CD4-positive, CD25-positive, alpha-beta regulatory T cell (primary cell): ENCODE data around the gene IQGAP1. TPM values are rescaled to one million over a fixed set of nuclear protein-coding genes. Genes with fewer than 3 reads are reported as not detected.

Source experiments
- ATAC-seq, 2 donors: fragments of 150-1000 bp; cut with Tn5 transposase; one replicate each; pipeline ENCODE4 v1.10.0; 2021; ENCODE audit warnings: low read depth in 2 of 2, moderate number of reproducible peaks in 2 of 2, moderate library complexity in 1 of 2
- DNase-seq, 3 donors: peaks; one replicate each; pipeline versions ENCODE4 v3.0.0 to v3.0.0-alpha.2; 2012 to 2022; ENCODE audit warnings: mixed read lengths in 1 of 3
- H3K27ac ChIP-seq: one replicate; pipeline ENCODE4 v1.7.0; 2013; ENCODE audit warnings: mild to moderate bottlenecking, low read length; ENCODE audit not compliant: insufficient read depth, poor library complexity, severe bottlenecking
- H3K27me3 ChIP-seq: one replicate; pipeline ENCODE4 v1.7.0; 2013; ENCODE audit warnings: low read length; ENCODE audit not compliant: control insufficient read depth, insufficient read depth
- H3K36me3 ChIP-seq: one replicate; pipeline ENCODE4 v1.7.0; 2013; ENCODE audit warnings: mild to moderate bottlenecking, low read length, moderate library complexity; ENCODE audit not compliant: control insufficient read depth, insufficient read depth
- H3K4me1 ChIP-seq: 2 replicates; pipeline ENCODE4 v1.7.0; 2013; ENCODE audit warnings: mild to moderate bottlenecking, low read length; ENCODE audit not compliant: insufficient read depth, control insufficient read depth, poor library complexity, severe bottlenecking
- H3K4me3 ChIP-seq: one replicate; pipeline ENCODE4 v1.7.0; 2013; ENCODE audit warnings: low read depth, mild to moderate bottlenecking, low read length, moderate library complexity
- H3K9me3 ChIP-seq, 2 experiments: 1 replicate in 1 of 2; 2 replicates in 1 of 2; pipeline ENCODE4 v1.7.0; 2013; ENCODE audit warnings: low read length in 2 of 2, mild to moderate bottlenecking in 1 of 2, moderate library complexity in 1 of 2; ENCODE audit not compliant: control insufficient read depth in 2 of 2
- H3K27ac Mint-ChIP-seq, 3 donors: one replicate each; pipeline ENCODE4 v1.8.0; 2020 to 2022; ENCODE audit warnings: mild to moderate bottlenecking in 3 of 3, mixed read lengths in 3 of 3, moderate library complexity in 2 of 3
- H3K27me3 Mint-ChIP-seq: one replicate; pipeline ENCODE4 v1.8.0; 2022; ENCODE audit warnings: mild to moderate bottlenecking, mixed read lengths
- H3K36me3 Mint-ChIP-seq: one replicate; pipeline ENCODE4 v1.8.0; 2020; ENCODE audit warnings: mixed read lengths
- H3K4me1 Mint-ChIP-seq, 4 donors: one replicate each; pipeline ENCODE4 v1.8.0; 2020 to 2022; ENCODE audit warnings: mixed read lengths in 4 of 4, mild to moderate bottlenecking in 1 of 4
- H3K4me3 Mint-ChIP-seq, 4 donors: one replicate each; pipeline ENCODE4 v1.8.0; 2020 to 2022; ENCODE audit warnings: mild to moderate bottlenecking in 4 of 4, mixed read lengths in 4 of 4, moderate library complexity in 3 of 4
- H3K9me3 Mint-ChIP-seq, 7 donors: one replicate each; pipeline ENCODE4 v1.8.0; 2020 to 2022; ENCODE audit warnings: mixed read lengths in 7 of 7, mild to moderate bottlenecking in 3 of 7, moderate library complexity in 2 of 7
- polyA plus RNA-seq, 4 donors: library from polyadenylated mRNA; unstranded; fragments of 300-500 nt; fragmentation: Illumina TruSeq; gene quantifications; one replicate each; pipeline ENCODE4 v1.2.3, GENCODE V29; 2021
- total RNA-seq: library from RNA; stranded (reverse); gene quantifications from one replicate; pipeline ENCODE4 v1.2.3, GENCODE V29; 2022

The IQGAP1 gene
- total and polyA plus RNA-seq, 5 donors from 2014 or later, result 98.2 to 198 (median 144) TPM

DNA sequence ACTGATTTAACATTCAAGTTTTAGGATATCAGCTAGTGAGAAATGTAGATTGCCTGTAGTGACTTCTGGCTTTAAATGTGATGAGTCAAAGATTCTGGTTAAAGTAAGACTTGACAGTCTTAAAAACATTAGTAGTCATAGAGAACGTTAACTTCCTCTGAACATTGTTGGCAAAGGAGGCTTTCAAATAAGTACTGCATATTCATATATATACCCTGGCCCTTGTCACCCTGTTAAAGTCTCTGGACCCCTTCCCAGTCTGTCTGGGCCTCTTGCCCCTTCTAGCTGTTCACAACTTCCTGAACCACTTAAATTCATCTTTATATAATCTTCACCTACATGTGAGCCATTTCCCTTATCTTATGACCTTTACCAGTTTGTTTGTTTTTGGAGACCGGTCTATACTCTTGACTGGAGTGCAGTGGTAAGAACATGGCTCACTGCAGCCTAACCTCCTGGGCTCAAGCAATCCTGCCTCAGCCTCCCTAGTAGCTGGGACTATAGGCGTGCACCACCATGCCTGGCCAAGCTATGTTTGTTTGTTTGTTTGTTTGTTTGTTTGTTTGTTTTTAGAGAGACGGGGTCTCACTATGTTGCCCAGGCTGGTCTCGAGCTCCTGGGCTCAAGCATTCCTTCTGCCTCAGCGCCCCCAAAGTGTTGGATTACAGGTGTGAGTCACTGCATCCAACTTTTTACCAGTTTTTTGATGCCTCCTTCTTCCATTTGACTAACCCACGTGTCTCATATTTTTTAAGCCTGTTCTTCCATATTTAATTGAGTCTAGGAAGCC lies 77.3 kb downstream of the IQGAP1 start:
- Histone ChIP-seq H3K9me3 (no peaks in the 10 kb centered on the region), H3K27me3 (no peaks in the 10 kb centered on the region), H3K27ac (no peak overlapping the region), H3K36me3 (peaks cover 85% of the 10 kb centered on the region), H3K4me3 (no peak overlapping the region), H3K4me1 (no peaks in the 10 kb centered on the region)
- no peaks in the 10 kb centered on the region for H3K27me3 Mint-ChIP-seq
- H3K4me1 Mint-ChIP-seq, result peaks cover 16 to 42% (median 22%) of the 10 kb centered on the region in 4 donors
- no peaks in the 10 kb centered on the region for H3K9me3 Mint-ChIP-seq
- H3K36me3 Mint-ChIP-seq, result peaks cover 46% of the 10 kb centered on the region
- no peak overlapping the region for H3K4me3 Mint-ChIP-seq
- ATAC-seq, result no peak
- DNase-seq, result peak in 1 of 3 donors; percentile 25
- H3K27ac Mint-ChIP-seq, result peak overlapping the region in 1 of 3 donors; percentile 20

DNA sequence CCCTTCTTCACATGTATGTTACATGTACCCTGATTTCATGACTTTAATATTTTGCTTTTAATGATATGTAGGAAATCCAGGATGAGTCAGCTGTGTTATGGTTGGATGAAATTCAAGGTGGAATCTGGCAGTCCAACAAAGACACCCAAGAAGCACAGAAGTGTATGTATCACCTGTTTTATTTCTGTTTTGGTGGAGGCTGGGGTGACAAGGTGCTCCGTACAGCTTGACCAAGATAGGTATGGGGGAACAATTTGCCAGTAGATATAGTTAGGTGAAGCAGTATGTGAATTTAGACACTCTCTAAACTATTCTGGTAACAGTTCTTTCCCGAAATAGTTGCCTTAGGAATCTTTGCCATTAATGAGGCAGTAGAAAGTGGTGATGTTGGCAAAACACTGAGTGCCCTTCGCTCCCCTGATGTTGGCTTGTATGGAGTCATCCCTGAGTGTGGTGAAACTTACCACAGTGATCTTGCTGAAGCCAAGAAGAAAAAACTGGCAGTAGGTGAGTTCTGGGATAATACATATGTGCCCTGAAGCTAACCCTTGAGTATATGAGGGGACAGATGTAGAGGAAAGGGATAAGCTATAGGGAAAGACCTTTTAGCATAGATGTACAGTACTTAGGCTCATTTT lies 78.0 kb downstream of the IQGAP1 start:
- DNase-seq (no peak), ATAC-seq (no peak)
- Mint-ChIP-seq H3K4me1 (peaks cover 22 to 49% (median 28%) of the 10 kb centered on the region in 4 donors), H3K9me3 (no peaks in the 10 kb centered on the region), H3K27me3 (no peaks in the 10 kb centered on the region), H3K27ac (peak overlapping the region in 2 of 3 donors; percentile 12 to 24), H3K4me3 (no peak overlapping the region), H3K36me3 (peaks cover 52% of the 10 kb centered on the region)
- Histone ChIP-seq H3K27me3 (no peaks in the 10 kb centered on the region), H3K9me3 (no peaks in the 10 kb centered on the region), H3K4me1 (no peaks in the 10 kb centered on the region), H3K4me3 (no peak overlapping the region), H3K27ac (no peak overlapping the region), H3K36me3 (peaks cover 85% of the 10 kb centered on the region)

DNA sequence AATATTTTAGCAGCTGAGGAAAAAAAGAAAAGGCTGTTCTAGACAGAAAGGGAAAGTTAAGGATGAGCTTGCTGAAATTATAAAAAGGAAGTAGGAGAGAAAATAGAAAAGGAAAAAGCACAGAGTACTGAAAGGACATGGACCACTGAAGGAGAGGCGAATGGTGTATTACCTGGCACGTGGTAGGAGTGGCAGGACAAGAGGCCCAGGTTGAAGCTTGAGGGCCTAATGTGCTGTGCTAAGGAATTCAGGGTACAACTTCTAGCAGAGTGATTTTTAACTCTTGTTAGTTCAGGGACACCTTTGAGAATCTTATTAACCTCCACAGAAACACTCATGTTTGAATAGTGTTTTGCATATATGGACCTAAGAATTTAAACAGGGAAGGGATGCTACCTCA lies 81.7 kb downstream of the IQGAP1 start:
- H3K27me3 Mint-ChIP-seq, result no peaks in the 10 kb centered on the region
- H3K36me3 Mint-ChIP-seq, result peaks cover 61% of the 10 kb centered on the region

DNA sequence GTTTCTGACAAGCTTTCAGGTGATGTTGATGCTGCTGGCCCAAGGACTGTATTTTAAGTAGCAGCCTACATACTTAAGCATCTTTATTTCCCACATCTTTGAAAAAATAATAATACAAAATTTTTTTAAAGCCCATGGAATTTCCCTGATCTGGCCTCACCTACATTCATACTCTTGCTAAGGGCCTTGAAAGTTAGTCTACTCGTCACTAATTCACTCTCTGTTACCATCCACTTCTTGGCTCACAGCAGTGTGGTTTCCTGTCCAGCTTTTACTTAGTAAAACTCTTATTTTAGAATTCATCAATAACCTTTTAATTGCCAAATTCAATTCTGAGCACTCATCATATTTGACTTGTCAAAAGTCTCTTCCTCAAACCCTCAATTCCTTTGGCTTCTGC lies 82.4 kb downstream of the IQGAP1 start:
- no peaks in the 10 kb centered on the region for H3K9me3 Mint-ChIP-seq
- no peak overlapping the region for H3K4me3 Mint-ChIP-seq
- H3K36me3 ChIP-seq, result peaks cover 92% of the 10 kb centered on the region
- H3K9me3 ChIP-seq, result no peaks in the 10 kb centered on the region
- no peaks in the 10 kb centered on the region for H3K4me1 ChIP-seq
- no peak overlapping the region for H3K4me3 ChIP-seq
- H3K4me1 Mint-ChIP-seq, result peaks cover 14 to 33% (median 19%) of the 10 kb centered on the region in 4 donors
- DNase-seq (peak in 1 of 3 donors; percentile 10), ATAC-seq (no peak)
- H3K36me3 Mint-ChIP-seq, result peaks cover 57% of the 10 kb centered on the region
- H3K27me3 Mint-ChIP-seq, result no peaks in the 10 kb centered on the region
- H3K27ac Mint-ChIP-seq, result peak overlapping the region in 2 of 3 donors; percentile 81 to 84
- no peak overlapping the region for H3K27ac ChIP-seq
- H3K27me3 ChIP-seq, result no peaks in the 10 kb centered on the region

More for the DNA sequence above, 81.7 kb downstream of the IQGAP1 start:
- H3K4me3 Mint-ChIP-seq, result no peak overlapping the region
- ATAC-seq, result no peak
- no peak for DNase-seq
- peaks cover 95% of the 10 kb centered on the region for H3K36me3 ChIP-seq
- H3K27ac Mint-ChIP-seq, result peak overlapping the region; percentile 12 to 81 (median 56)
- H3K4me3 ChIP-seq, result no peak overlapping the region
- H3K9me3 Mint-ChIP-seq, result no peaks in the 10 kb centered on the region
- no peaks in the 10 kb centered on the region for H3K4me1 ChIP-seq
- H3K27me3 ChIP-seq, result no peaks in the 10 kb centered on the region
- no peak overlapping the region for H3K27ac ChIP-seq
- peaks cover 14 to 33% (median 20%) of the 10 kb centered on the region in 4 donors for H3K4me1 Mint-ChIP-seq
- H3K9me3 ChIP-seq, result no peaks in the 10 kb centered on the region

DNA sequence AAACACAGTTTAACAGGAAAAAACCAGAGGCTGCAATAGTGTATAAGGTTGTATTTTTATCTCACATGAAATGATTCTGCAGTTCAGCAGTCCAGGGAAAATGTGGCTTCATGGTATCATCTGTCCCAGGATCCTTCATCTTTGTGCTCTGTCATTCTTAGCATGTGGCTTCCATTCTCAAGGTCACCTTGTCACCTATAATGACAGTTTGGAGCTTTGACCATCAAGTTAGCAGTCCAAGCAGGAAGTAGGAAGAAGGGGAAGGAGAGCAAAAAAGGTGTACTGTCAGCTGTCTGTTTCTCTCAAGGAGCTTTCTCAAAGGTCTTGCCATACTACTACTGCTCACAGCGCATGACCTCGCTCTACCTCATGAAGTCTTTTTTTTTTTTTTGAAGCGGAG lies 83.1 kb downstream of the IQGAP1 start:
- DNase-seq, result no peak
- Mint-ChIP-seq H3K4me1 (peaks cover 18 to 29% (median 19%) of the 10 kb centered on the region in 4 donors), H3K36me3 (peaks cover 50% of the 10 kb centered on the region), H3K4me3 (no peak overlapping the region), H3K27me3 (no peaks in the 10 kb centered on the region), H3K27ac (peak overlapping the region in 2 of 3 donors; percentile 81 to 84), H3K9me3 (no peaks in the 10 kb centered on the region)
- no peak for ATAC-seq
- Histone ChIP-seq H3K27me3 (no peaks in the 10 kb centered on the region), H3K4me3 (no peak overlapping the region), H3K9me3 (no peaks in the 10 kb centered on the region), H3K4me1 (no peaks in the 10 kb centered on the region), H3K36me3 (peaks cover 90% of the 10 kb centered on the region), H3K27ac (no peak overlapping the region)

DNA sequence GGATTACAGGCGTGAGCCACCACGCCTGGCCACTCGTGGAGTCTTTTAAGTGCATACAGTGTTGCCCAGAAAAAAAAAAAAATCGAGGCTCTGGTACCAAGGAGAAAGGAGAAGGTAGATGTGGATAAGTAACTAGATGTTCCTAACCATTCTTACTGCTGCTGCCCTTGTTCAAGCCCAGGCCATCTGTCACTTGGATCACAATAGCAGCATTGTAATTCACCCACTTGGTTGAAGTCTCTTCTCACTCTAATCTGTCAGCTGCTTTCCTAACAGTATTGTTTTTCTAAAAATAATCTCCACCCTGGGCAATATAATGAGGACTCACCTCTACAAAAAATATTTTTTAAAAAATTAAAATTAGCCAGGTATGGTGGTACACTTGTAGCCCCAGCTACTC lies 83.7 kb downstream of the IQGAP1 start:
- Histone ChIP-seq H3K27me3 (no peaks in the 10 kb centered on the region), H3K4me3 (no peak overlapping the region), H3K36me3 (peaks cover 91% of the 10 kb centered on the region), H3K9me3 (no peaks in the 10 kb centered on the region), H3K27ac (no peak overlapping the region), H3K4me1 (no peaks in the 10 kb centered on the region)
- H3K4me3 Mint-ChIP-seq, result no peak overlapping the region
- H3K4me1 Mint-ChIP-seq, result peaks cover 19 to 30% (median 22%) of the 10 kb centered on the region in 4 donors
- ATAC-seq, result no peak
- H3K36me3 Mint-ChIP-seq, result peaks cover 53% of the 10 kb centered on the region
- H3K27ac Mint-ChIP-seq, result no peak overlapping the region
- no peak for DNase-seq
- H3K9me3 Mint-ChIP-seq, result no peaks in the 10 kb centered on the region
- no peaks in the 10 kb centered on the region for H3K27me3 Mint-ChIP-seq

DNA sequence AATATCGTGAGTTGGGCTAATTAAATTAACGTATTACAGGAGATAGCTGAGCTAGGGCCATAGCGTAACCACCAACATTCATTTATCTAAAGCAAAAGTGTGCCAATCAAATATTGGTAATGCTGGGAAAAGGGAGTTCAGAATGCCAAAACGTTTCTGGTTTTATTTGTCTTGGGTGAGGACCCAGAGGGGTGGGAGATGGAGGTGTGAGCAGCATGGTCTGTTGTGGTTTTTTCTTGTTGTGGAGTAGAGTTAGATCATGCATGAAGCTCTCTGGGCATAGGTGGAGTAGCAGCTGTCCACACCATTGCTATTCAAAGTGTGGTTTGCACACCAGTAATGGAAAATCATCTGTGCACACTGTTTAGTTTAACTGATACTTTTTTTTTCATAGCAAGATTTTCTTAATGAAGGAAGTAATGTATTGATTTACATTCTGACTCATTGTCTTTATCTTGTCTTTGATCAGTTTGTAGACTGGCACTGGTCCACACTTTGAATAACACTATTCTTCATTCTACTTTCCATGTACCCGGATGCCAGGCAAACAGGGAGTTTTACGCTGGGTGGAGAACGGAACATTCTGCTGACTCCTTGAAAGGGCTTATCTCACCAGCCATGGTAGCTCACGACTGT lies 90.9 kb downstream of the IQGAP1 start:
- Mint-ChIP-seq H3K36me3 (peaks cover 46% of the 10 kb centered on the region), H3K27me3 (no peaks in the 10 kb centered on the region), H3K9me3 (no peaks in the 10 kb centered on the region), H3K27ac (peak overlapping the region; percentile 4 to 75 (median 74)), H3K4me3 (no peak overlapping the region), H3K4me1 (peaks cover 26 to 48% (median 44%) of the 10 kb centered on the region in 4 donors)
- ATAC-seq (peak in 1 of 2 donors; percentile 39), DNase-seq (peak in 2 of 3 donors; percentile 11 to 29)
- H3K9me3 ChIP-seq, result no peaks in the 10 kb centered on the region
- peaks cover 81% of the 10 kb centered on the region for H3K36me3 ChIP-seq
- H3K4me1 ChIP-seq, result peaks cover 16% of the 10 kb centered on the region
- peak overlapping the region; percentile 17 for H3K4me3 ChIP-seq
- no peaks in the 10 kb centered on the region for H3K27me3 ChIP-seq
- H3K27ac ChIP-seq, result peak overlapping the region; percentile 47
